Activated effector memory CD4-positive, alpha-beta T cell treated with Interleukin-2 at 50 U/mL for 16 hours (primary cell): Measurements from ENCODE around the gene OSBP2.
A peak's percentile ranks its signal among the peaks of the same experiment; 100 is the strongest.
"Not testable (repeated sequence)": the region's sequence is repeated elsewhere in the genome, so short reads cannot be mapped to it uniquely, and the experiment has no call there.

Experiments used
- DNase-seq: peaks from one replicate; pipeline ENCODE4 v3.0.0-alpha.2; 2020

OSBP2 gene

GRCh38 chr22:30720263-30720837 is 25.7 kb downstream of the OSBP2 start:
- no peak for DNase-seq

GRCh38 chr22:30721741-30722140 is 27.1 kb downstream of the OSBP2 start:
- no peak for DNase-seq

- no peak for DNase-seq
These were observed 34.2 kb downstream of the OSBP2 start for GRCh38 chr22:30728826-30729225.

GRCh38 chr22:30731658-30732057 is 37.0 kb downstream of the OSBP2 start:
- DNase-seq, result no peak

GRCh38 chr22:30732426-30732825 is 37.8 kb downstream of the OSBP2 start:
- DNase-seq, result no peak

GRCh38 chr22:30733181-30733631 is 38.5 kb downstream of the OSBP2 start:
- no peak for DNase-seq

- DNase-seq, result not testable (repeated sequence)
These were observed 45.3 kb downstream of the OSBP2 start for GRCh38 chr22:30740007-30740406.

- DNase-seq, result not testable (repeated sequence)
These were observed 45.8 kb downstream of the OSBP2 start for GRCh38 chr22:30740511-30740910.

- no peak for DNase-seq
These were observed 47.9 kb downstream of the OSBP2 start for GRCh38 chr22:30742291-30743256.

- DNase-seq, result no peak
These were observed 48.8 kb downstream of the OSBP2 start for GRCh38 chr22:30743257-30744020.

- no peak for DNase-seq
These were observed 49.5 kb downstream of the OSBP2 start for GRCh38 chr22:30744224-30744623.

GRCh38 chr22:30747493-30747892 is 52.8 kb downstream of the OSBP2 start:
- no peak for DNase-seq

- no peak for DNase-seq
These were observed 54.6 kb downstream of the OSBP2 start for GRCh38 chr22:30749272-30749671.

GRCh38 chr22:30749849-30750248 is 55.2 kb downstream of the OSBP2 start:
- DNase-seq, result no peak

- no peak for DNase-seq
These were observed 56.9 kb downstream of the OSBP2 start for GRCh38 chr22:30751529-30751928.

- no peak for DNase-seq
These were observed 58.1 kb downstream of the OSBP2 start for GRCh38 chr22:30752771-30753170.

GRCh38 chr22:30753701-30754100 is 59.0 kb downstream of the OSBP2 start:
- DNase-seq, result no peak

GRCh38 chr22:30754521-30754920 is 59.8 kb downstream of the OSBP2 start:
- DNase-seq, result no peak

GRCh38 chr22:30754971-30755758 is 60.5 kb downstream of the OSBP2 start:
- DNase-seq, result peak; percentile 12

GRCh38 chr22:30755759-30756124 is 61.1 kb downstream of the OSBP2 start:
- DNase-seq, result no peak

- DNase-seq, result no peak
These were observed 69.4 kb downstream of the OSBP2 start for GRCh38 chr22:30763815-30764673.

- no peak for DNase-seq
These were observed 73.0 kb downstream of the OSBP2 start for GRCh38 chr22:30767661-30768060.
